ENCODE results near the gene CYP4A22.

Gene CYP4A22

DNA sequence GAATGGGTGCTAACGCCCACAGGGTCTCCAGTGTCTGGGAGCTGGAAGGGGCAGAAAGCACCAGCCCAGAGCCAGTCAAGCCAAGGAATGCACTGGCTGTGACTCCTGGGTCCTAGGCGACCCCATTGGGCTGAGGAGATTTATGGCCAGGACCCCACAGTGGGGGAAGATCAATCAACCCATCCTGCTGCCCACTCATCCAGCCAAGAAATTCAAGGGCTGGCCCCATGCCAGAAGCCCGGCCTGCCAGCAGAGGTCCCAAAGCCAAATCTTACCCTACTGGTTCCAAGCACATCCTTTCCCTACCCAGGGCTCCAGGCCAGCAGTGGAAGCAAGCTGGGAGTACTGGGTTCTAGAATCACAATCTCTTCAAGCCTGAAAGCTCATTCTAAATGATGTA, 59.4 kb downstream of the CYP4A22 start:
- no peak overlapping the region for H3K4me3 ChIP-seq (ENCODE audit: low read length)
- TF ChIP-seq ZNF274 (IDR thresholded peaks at IDR 0.05; ENCODE audit: low read depth, low read length) = no peak

DNA sequence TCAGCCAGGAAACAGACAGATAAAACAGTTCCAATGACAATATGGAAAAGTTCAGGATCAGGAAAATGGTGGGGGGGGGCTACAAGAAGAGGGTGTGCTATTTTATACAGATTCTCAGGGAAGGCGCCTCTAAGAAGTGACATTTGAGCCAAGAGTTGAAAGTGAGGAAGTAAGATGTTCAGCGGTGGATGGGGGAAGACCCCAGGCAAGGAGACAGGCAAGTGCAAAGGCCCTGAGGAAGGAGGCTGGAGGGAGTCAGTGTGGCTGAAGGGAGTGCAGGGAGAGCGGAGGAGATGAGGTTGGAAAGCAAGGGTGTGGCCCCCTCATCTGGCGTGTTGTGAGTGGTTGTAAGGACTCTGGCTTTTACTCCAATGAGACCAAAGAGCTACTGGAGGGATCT, 61.0 kb downstream of the CYP4A22 start:
- no peak overlapping the region for H3K4me3 ChIP-seq (ENCODE audit: low read length)
- TF ChIP-seq ZNF274 (IDR thresholded peaks at IDR 0.05; ENCODE audit: low read depth, low read length) = no peak

Measured in GM08714 (cell line).